Neuron (in vitro differentiated cells): ENCODE results near the gene MTA1.

Experiments
- H2AFZ ChIP-seq: one replicate; pipeline ENCODE4 v1.6.1; 2013; ENCODE audit warnings: low read depth, mild to moderate bottlenecking, inconsistent platforms, low read length, moderate library complexity
- H3K27me3 ChIP-seq: one replicate; pipeline ENCODE4 v1.6.1; 2013; ENCODE audit warnings: low read length; ENCODE audit not compliant: insufficient read depth
- H3K36me3 ChIP-seq: one replicate; pipeline ENCODE4 v1.6.1; 2013; ENCODE audit warnings: low read length; ENCODE audit not compliant: insufficient read depth
- H3K4me1 ChIP-seq: one replicate; pipeline ENCODE4 v1.6.1; 2013; ENCODE audit warnings: low read length; ENCODE audit not compliant: insufficient read depth
- H3K4me3 ChIP-seq: 2 replicates; pipeline ENCODE4 v1.5.1; 2013; ENCODE audit warnings: mild to moderate bottlenecking, low read length, moderate library complexity
- H3K9me3 ChIP-seq: one replicate; pipeline ENCODE4 v1.6.1; 2013; ENCODE audit warnings: low read length

MTA1 gene

DNA sequence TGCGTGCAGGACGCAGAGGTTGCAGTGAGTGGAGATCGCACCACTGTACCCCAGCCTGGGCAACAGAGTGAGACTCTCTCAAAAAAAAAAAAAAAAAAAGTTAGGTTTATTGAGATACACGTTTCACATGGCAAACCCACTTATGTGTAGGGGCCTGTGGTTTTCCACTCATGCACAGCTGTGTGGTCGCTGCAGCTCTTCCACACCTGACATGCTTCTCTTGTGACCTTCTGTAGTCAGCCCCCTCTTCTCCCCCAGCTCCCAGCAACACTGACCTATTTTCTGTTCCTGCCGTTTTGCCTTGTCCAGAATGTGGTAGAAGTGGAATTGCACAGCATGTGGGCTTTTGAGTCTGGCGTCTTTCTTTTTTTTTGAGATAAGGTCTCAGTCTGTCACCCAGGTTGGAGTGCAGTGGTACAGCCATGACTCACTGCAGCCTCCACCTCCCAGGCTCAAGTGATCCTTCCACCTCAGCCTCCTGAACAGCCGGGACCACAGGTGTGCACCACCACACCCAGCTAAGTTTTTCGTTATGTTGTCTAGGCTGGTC is 8.4 kb downstream of the MTA1 start:
- no peaks in the 10 kb centered on the region for H3K27me3 ChIP-seq
- no peak overlapping the region for H2AFZ ChIP-seq
- H3K4me3 ChIP-seq: no peak overlapping the region
- H3K36me3 ChIP-seq: peaks cover 36% of the 10 kb centered on the region
- H3K4me1 ChIP-seq: no peaks in the 10 kb centered on the region
- H3K9me3 ChIP-seq: peaks cover 26% of the 10 kb centered on the region

DNA sequence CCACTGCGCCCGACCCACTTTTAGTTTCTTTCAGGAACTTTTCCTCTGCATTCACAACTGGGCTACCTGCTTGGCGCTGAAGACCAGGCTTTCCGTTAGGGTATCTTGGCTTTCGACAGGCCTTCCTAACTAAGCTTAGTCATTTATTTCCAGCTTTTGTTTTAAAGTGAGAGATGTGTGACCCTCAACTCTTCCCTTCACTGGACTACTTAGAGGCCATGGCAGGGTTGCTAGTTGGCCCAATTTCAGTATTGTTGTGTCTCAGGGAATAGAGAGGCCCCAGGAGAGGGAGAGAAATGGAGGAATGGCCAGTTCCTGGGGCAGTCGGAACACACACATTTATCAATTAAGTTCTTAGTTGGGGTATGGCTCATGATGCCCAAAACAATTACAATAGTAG is 10.4 kb downstream of the MTA1 start:
- H3K36me3 ChIP-seq: peaks cover 33% of the 10 kb centered on the region

DNA sequence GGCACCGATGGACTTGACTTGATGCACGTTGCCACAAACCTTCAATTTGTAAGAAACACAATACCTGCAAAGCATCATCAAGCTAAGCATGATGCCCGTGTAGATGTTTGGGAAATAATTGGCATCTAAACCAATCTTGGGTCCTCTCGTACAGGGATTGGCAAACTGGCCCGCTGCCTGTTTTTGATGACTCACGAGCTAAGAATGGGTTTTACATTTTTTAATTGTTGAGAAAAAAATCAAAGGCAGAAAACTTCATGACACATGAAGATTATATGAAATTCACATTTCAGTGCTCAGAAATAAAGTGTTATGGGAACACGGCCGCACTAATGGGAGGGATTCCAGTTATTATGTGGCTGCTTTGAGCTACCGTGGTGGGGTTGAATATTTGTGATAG is 10.9 kb downstream of the MTA1 start:
- H3K36me3 ChIP-seq: peaks cover 28% of the 10 kb centered on the region
- H3K4me3 ChIP-seq: no peak overlapping the region
- no peaks in the 10 kb centered on the region for H3K4me1 ChIP-seq
- no peaks in the 10 kb centered on the region for H3K27me3 ChIP-seq
- no peak overlapping the region for H2AFZ ChIP-seq
- peaks cover 26% of the 10 kb centered on the region for H3K9me3 ChIP-seq

More for the DNA sequence above, 10.4 kb downstream of the MTA1 start:
- Histone ChIP-seq H3K9me3 (peaks cover 26% of the 10 kb centered on the region), H3K27me3 (no peaks in the 10 kb centered on the region), H3K4me3 (no peak overlapping the region), H3K4me1 (no peaks in the 10 kb centered on the region), H2AFZ (no peak overlapping the region)

DNA sequence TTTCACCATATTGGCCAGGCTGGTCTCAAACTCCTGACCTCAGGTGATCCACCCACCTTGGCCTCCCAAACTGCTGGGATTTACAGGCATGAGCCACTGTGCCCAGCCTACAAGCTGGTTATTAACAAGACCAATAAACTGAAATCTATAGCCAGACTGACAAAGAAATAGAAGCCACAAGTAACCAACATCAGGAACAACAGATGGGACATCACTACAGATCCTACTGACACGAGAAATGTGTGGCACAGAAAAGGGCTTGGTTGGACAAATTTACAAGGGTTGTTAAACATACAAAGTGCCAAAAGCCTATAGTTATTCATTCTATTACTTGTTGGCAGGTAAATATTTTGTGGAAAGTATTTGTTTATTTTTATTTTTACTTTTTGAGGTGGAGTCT is 11.6 kb downstream of the MTA1 start:
- Histone ChIP-seq H3K36me3 (peaks cover 27% of the 10 kb centered on the region), H3K4me1 (no peaks in the 10 kb centered on the region), H2AFZ (no peak overlapping the region), H3K27me3 (no peaks in the 10 kb centered on the region), H3K9me3 (peaks cover 24% of the 10 kb centered on the region), H3K4me3 (no peak overlapping the region)

DNA sequence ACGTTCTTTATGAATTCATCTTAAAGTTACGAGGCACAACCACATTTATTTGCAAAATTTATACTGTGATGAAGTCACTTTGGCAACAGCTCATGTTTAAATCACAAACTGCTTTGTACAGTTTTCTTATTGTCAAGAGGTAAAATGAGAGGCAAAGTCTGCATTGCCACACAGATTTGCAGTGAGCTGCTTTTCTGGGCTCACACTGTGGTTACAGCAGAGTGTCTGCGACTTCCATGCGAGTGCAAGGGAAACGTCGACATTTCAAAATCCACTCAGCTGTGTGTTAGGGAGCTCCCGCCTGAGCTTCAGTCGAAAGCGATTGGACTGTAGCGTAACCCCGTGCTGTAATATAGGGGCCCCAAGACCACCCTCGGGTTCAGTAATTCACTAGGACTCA is 13.0 kb downstream of the MTA1 start:
- H3K9me3 ChIP-seq: peaks cover 14% of the 10 kb centered on the region
- no peaks in the 10 kb centered on the region for H3K4me1 ChIP-seq
- no peaks in the 10 kb centered on the region for H3K27me3 ChIP-seq
- no peak overlapping the region for H2AFZ ChIP-seq
- H3K36me3 ChIP-seq: peaks cover 19% of the 10 kb centered on the region
- H3K4me3 ChIP-seq: no peak overlapping the region

DNA sequence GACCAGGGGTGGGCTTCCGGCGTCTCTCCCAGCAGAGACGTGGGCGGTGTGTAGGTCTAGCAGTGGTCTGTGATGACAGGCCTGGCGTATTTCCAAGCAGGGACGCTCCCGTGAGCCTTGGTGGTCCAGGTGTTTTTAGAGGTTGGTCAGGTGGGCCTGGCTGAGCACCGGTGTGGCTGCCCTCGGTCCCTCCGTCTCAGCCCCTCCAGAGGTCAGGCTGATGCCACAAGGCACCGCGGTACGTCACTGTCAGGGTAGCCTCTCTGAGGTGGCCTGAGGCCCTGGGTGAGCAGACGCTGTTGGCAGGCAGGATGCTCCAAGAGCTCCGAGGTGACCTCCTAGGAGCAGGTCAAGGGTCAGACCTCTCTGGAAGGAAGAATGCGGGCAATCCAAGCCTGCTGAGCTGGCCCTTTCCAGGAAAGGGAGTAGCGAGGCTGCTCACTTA is 13.6 kb downstream of the MTA1 start:
- no peaks in the 10 kb centered on the region for H3K27me3 ChIP-seq
- peaks cover 14% of the 10 kb centered on the region for H3K9me3 ChIP-seq
- H2AFZ ChIP-seq: no peak overlapping the region
- H3K4me3 ChIP-seq: no peak overlapping the region
- H3K4me1 ChIP-seq: no peaks in the 10 kb centered on the region
- peaks cover 22% of the 10 kb centered on the region for H3K36me3 ChIP-seq

DNA sequence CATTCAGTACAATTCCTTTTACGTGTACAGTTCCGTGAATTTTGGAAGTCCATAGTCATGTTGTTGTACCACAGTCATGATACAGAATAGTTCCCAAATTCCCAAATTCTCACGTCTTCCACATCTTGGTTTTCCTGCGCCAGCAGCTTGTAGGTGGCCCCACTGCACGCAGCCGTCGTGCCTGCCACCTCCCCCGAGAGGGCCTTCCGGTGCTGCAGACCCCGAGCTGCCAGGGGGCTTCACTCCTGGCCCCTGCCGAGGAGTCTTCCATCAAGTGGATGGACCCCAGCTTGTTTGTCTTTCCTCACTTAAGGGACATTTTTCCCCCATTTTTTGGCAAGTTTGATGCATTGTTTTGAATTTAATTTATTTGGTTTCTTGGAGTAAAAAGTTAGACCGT is 16.8 kb downstream of the MTA1 start:
- Histone ChIP-seq H3K36me3 (peaks cover 20% of the 10 kb centered on the region), H3K4me1 (no peaks in the 10 kb centered on the region), H3K27me3 (no peaks in the 10 kb centered on the region), H3K4me3 (no peak overlapping the region), H3K9me3 (peaks cover 3% of the 10 kb centered on the region), H2AFZ (no peak overlapping the region)

DNA sequence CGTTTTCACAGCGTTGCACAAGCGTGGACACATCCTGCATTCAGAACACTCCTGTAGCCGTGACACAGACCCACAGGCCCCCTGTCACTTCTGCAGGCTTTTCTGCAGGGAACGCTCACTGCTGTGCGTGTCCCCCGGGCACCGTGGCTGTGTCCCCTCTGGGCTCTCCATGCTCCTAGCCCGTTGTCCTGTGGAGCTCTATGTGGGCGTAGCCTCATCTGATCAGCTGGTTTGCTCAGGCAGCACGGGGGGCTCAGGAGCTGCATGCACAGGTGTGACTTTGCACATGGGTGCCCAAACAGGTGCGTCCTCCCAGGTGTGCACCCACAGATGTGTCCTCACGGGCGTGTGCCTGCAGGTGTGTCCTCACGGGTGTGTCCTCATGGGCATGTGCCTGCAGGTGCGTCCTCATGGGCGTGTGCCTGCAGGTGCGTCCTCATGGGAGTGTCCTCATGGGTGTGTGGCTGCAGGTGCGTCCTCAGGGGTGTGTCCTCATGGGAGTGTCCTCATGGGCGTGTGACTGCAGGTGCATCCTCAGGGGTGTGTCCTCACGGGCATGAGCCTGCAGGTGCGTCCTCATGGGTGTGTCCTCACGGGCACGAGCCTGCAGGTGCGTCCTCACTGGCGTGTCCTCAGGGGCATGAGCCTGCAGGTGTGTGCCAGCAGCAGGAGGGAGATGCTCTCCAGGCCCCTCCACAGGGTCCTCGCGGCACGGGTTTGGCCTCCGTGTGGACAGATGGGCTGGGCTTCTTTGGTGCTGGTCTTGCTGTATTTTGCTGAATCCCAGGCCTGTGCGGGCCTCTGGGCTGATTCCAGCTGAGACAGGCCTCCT is 17.5 kb downstream of the MTA1 start:
- H3K4me1 ChIP-seq: no peaks in the 10 kb centered on the region
- peaks cover 3% of the 10 kb centered on the region for H3K9me3 ChIP-seq
- H3K4me3 ChIP-seq: no peak overlapping the region
- H2AFZ ChIP-seq: no peak overlapping the region
- H3K27me3 ChIP-seq: no peaks in the 10 kb centered on the region
- peaks cover 19% of the 10 kb centered on the region for H3K36me3 ChIP-seq

DNA sequence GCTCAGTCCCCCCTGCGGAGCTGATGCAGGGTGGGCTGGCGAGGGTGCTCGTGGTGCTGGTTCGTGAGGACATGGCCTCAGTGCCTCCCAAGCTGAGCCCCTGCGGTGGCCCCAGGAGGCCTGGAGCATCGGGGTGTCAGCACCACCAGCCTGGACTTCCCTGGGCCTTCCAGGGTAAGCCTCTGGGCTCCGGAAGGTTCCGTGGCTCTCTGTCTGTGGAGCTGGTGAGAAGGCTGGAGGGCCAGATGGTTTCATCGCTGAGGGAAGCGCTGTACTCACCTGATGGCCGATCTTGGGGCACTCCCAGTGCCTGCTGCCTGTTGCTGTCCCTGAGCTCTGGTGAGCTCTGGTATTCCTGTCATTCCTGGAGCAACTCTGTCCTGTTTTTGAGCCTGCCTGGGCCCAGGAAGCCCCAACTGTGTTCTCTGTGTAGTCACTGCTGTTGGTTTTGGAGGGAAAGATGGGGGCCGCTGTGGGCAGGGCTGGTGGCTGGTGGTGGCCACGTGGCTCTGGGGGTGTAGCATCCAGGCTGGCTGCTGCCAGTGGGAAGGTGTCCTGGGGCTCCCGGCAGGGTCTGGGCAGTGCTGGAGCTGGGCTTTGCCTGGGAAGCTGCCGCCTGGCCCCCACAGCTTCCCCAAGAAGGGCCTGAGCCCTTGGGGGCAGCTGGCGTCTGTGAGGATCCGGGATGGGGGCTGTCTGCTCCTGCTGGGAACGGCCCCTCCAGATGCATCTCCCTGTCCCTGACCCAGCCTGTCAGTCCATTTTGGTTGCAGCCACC is 18.3 kb downstream of the MTA1 start:
- H2AFZ ChIP-seq: no peak overlapping the region
- no peak overlapping the region for H3K4me3 ChIP-seq
- no peaks in the 10 kb centered on the region for H3K4me1 ChIP-seq
- H3K36me3 ChIP-seq: peaks cover 26% of the 10 kb centered on the region
- peaks cover 3% of the 10 kb centered on the region for H3K9me3 ChIP-seq
- no peaks in the 10 kb centered on the region for H3K27me3 ChIP-seq

DNA sequence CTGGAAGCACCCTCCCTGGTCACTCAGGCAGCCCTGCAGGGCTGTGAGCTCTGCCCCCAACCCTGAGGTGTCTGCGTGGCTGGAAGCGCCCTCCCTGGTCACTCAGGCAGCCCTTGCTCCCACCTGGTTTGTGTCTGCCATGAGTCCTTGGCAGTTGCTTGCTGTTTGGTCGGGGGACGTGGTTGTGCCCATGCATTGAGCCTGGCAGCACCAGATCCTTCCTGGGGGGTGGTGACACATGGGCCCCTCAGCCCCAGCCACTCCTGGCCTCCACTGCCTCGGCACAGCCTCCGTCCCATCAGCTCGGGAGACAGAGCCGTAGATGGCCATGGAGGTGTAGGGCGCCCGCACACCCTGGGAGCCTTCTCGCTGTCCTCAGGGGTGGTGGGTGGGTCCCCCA is 19.6 kb downstream of the MTA1 start:
- H3K9me3 ChIP-seq: peaks cover 3% of the 10 kb centered on the region
- no peak overlapping the region for H3K4me3 ChIP-seq
- H2AFZ ChIP-seq: no peak overlapping the region
- no peaks in the 10 kb centered on the region for H3K27me3 ChIP-seq
- no peaks in the 10 kb centered on the region for H3K4me1 ChIP-seq
- H3K36me3 ChIP-seq: peaks cover 29% of the 10 kb centered on the region

DNA sequence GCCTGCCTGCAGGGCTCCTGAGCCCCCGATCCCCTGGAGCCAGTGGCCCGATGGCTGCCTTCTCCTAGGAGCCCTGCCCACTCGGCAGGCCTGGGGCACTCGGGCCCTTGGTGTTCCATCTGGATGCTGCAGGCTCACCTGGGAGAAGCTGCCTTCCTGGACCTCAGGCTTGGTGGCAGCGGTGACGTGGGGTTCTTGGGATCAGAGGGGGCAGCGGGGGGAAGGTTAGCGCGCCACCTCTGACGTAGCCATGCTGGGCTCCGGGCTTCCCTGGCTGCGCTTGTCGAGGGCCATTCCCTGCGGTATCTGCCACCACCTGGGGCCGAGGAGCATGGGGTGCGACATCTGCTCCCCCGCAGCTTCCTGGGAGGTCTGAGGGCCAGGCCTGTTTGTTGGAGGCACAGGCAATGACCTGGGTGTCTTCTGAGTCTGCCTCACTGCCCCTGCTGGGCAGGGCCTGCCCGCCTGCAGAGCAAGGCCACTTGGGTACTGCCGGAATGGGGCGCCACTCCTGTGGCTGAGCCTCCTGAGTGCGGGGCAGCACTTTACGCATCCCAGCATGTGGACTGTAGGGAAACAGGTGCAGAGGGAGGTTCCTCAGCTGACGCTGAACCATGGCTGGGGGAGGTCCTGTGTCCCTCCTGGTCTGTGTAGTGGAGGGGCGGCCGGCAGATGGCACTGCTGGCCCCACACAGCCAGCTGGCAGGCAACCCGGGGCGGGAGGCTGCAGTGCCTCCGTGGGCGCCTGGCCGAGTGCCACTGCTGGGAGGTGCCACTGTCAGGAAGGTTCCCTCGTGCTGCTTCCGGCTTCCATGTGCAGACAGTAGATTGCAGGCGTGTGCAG is 20.3 kb downstream of the MTA1 start:
- Histone ChIP-seq H3K4me1 (no peaks in the 10 kb centered on the region), H3K36me3 (peaks cover 29% of the 10 kb centered on the region), H3K27me3 (no peaks in the 10 kb centered on the region), H3K9me3 (peaks cover 1% of the 10 kb centered on the region), H2AFZ (no peak overlapping the region), H3K4me3 (no peak overlapping the region)

DNA sequence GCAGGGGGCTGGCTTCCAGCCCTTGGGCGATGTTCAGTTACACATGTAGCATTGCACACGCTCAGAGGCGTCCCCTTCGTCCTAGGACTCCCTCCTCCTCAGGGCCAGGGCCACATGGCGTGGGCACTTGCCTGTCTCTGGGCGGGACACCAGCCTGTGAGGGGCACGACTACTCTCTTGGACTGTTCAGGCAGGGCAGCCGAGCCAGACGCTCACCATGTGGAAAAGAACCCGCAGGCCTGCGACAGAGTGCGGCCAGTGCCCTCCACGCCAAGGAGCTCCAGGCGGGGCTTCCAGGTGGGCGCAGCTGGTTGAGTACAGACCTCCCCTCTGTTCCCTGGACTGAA is 20.9 kb downstream of the MTA1 start:
- H2AFZ ChIP-seq: no peak overlapping the region
- H3K9me3 ChIP-seq: no peaks in the 10 kb centered on the region
- H3K4me1 ChIP-seq: no peaks in the 10 kb centered on the region
- H3K27me3 ChIP-seq: no peaks in the 10 kb centered on the region
- H3K4me3 ChIP-seq: no peak overlapping the region
- H3K36me3 ChIP-seq: peaks cover 33% of the 10 kb centered on the region

DNA sequence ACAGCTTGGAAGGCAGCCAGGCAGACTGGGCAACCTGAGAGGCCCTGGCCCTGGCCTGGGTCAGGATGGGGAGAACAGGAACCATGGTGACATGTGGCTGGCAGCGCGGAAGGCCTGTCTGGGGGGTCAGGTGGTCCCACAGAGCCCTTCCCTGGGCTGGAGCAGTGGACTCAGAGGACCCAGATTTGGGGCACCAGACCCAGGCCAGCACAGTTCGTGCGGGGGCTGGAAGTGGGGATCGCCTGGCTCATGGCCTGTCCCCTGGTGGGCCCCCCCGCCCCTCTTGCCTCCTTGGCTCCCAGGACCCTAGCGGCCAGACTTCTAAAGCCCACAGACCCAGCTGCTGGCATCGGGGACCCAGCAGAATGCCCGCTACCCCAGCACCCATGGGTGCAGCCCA is 21.4 kb downstream of the MTA1 start:
- H2AFZ ChIP-seq: no peak overlapping the region
- peaks cover 33% of the 10 kb centered on the region for H3K36me3 ChIP-seq
- no peaks in the 10 kb centered on the region for H3K9me3 ChIP-seq
- H3K4me3 ChIP-seq: no peak overlapping the region
- H3K27me3 ChIP-seq: no peaks in the 10 kb centered on the region
- no peaks in the 10 kb centered on the region for H3K4me1 ChIP-seq
